Measurements from ENCODE around the gene ELMO3. TPM values are rescaled to one million over a fixed set of nuclear protein-coding genes. Genes with fewer than 3 reads are reported as not detected.

Gene ELMO3
- total RNA-seq, 1 donor from 2014 or later: not detected

GRCh38 chr16:67151431-67152097 lies 47.4 kb upstream of the ELMO3 start:
- Histone ChIP-seq H3K9me3 (no peaks in the 10 kb centered on the region), H3K27me3 (no peaks in the 10 kb centered on the region), H3K4me3 (peak overlapping the region; percentile 68 to 75), H3K36me3 (peaks cover 8 to 11% of the 10 kb centered on the region in 2 donors), H3K27ac (peak overlapping the region; percentile 88 to 89), H3K4me1 (peaks cover 6 to 19% of the 10 kb centered on the region in 2 donors)
- no peak for TF ChIP-seq CTCF (IDR thresholded peaks at IDR 0.05)
- intact Hi-C loops (cut with DNase I): loop anchor here (2.0 to 5.0 kb wide), 2 partner anchors 36 to 43 kb away; partner anchors contain the start of gene PHAF1
- no peak for DNase-seq (ENCODE audit: low spot score in 2 of 2)

- DNase-seq (ENCODE audit: low spot score in 2 of 2): no peak
- no peak overlapping the region for H3K27ac ChIP-seq
- H3K4me1 ChIP-seq: peaks cover 6 to 19% of the 10 kb centered on the region in 2 donors
- intact Hi-C loops (cut with DNase I): loop anchor here (1.0 to 5.0 kb wide), 5 partner anchors 33 to 260 kb away; partner anchors contain the start of gene CBFB
- H3K27me3 ChIP-seq: no peaks in the 10 kb centered on the region
- no peaks in the 10 kb centered on the region for H3K36me3 ChIP-seq
- TF ChIP-seq CTCF (IDR thresholded peaks at IDR 0.05): no peak
- H3K9me3 ChIP-seq: no peaks in the 10 kb centered on the region
- peak overlapping the region; percentile 11 to 18 for H3K4me3 ChIP-seq
Measured at GRCh38 chr16:67154578-67155294, 44.2 kb upstream of the ELMO3 start.

- Histone ChIP-seq H3K4me3 (peak overlapping the region; percentile 11 to 18), H3K27ac (no peak overlapping the region), H3K4me1 (peaks cover 0 to 16% of the 10 kb centered on the region in 2 donors), H3K36me3 (no peaks in the 10 kb centered on the region), H3K27me3 (no peaks in the 10 kb centered on the region), H3K9me3 (no peaks in the 10 kb centered on the region)
- peak in 1 of 2 donors; percentile 84 for DNase-seq (ENCODE audit: low spot score in 2 of 2)
- intact Hi-C loops (cut with DNase I): loop anchor here (1.0 to 5.0 kb wide), 4 partner anchors 128 to 261 kb away; partner anchors contain the start of gene CBFB
- TF ChIP-seq CTCF (IDR thresholded peaks at IDR 0.05): peak; percentile 78 to 99 (median 88)
Measured at GRCh38 chr16:67155295-67156142, 43.4 kb upstream of the ELMO3 start.

- intact Hi-C loops (cut with DNase I): loop anchor here (5.0 kb wide), 2 partner anchors 129 to 159 kb away; partner anchors contain the start of gene CBFB
Measured at GRCh38 chr16:67156143-67156844, 42.6 kb upstream of the ELMO3 start.

More at GRCh38 chr16:67156143-67156844, 42.6 kb upstream of the ELMO3 start:
- H3K27me3 ChIP-seq: no peaks in the 10 kb centered on the region
- DNase-seq (ENCODE audit: low spot score in 2 of 2): no peak
- H3K36me3 ChIP-seq: no peaks in the 10 kb centered on the region
- H3K4me1 ChIP-seq: peaks cover 0 to 18% of the 10 kb centered on the region in 2 donors
- TF ChIP-seq CTCF (IDR thresholded peaks at IDR 0.05): no peak
- no peaks in the 10 kb centered on the region for H3K9me3 ChIP-seq
- H3K4me3 ChIP-seq: no peak overlapping the region
- no peak overlapping the region for H3K27ac ChIP-seq

Data from ascending aorta (tissue), 2 donors.